CMK (cell line): ENCODE data around the gene POLE.

Experiments used
- DNase-seq: peaks from one replicate; pipeline ENCODE4 v3.0.0-alpha.2; 2010; ENCODE audit warnings: low read depth

Gene POLE

GRCh38 chr12:132577191-132577920, 109.8 kb downstream of the POLE start:
- no peak for DNase-seq

- DNase-seq: no peak
Measured at GRCh38 chr12:132576701-132577100, 110.4 kb downstream of the POLE start.

DNA sequence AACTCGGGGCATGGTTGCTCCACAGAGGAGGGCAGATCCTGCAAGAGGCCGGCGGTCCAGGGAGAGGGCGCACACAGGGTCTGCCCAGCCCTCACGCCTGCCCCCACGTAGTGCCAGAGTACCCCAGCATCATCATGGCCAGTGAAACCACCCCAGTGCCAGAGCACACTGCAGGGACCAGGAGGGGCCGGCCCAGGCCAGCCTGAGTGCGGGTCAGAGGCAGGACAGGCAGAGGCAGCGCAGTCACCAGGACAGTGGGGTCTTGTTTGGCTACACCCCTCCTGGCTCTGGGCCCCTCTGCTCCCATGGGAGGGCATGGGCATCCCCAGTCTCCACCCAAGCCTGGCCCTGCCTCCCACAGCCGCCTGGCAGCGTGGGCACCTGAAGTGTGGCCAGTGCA, 111.5 kb downstream of the POLE start:
- DNase-seq: no peak

- DNase-seq: no peak
Measured at GRCh38 chr12:132574271-132574996, 112.7 kb downstream of the POLE start.
